Activated B cell treated with CpG ODN at 0.5 μM for 24 hours (primary cell): ENCODE results near the gene KRTAP3-1. TPM values are rescaled to one million over a fixed set of nuclear protein-coding genes. Genes with fewer than 3 reads are reported as not detected.
"Not testable (repeated sequence)": the region's sequence is repeated elsewhere in the genome, so short reads cannot be mapped to it uniquely, and the experiment has no call there.

Experiments used
- ATAC-seq: fragments of 200-7000 bp; cut with Tn5 transposase; one replicate; pipeline ENCODE4 v1.10.0; 2021; ENCODE audit warnings: low read depth, mild to moderate bottlenecking, moderate library complexity
- CTCF ChIA-PET: fragments of 350-600 bp; sonication (Branson Sonifier 250); formaldehyde crosslinking; loops from one replicate; lab custom pipeline; 2021; ENCODE audit warnings: antibody characterized with exemption; lab: Charles Lee
- POLR2A ChIA-PET: fragments of 350-600 bp; sonication (Branson Sonifier 250); formaldehyde crosslinking; loops from one replicate; lab custom pipeline; 2021; ENCODE audit warnings: antibody characterized with exemption; lab: Charles Lee
- DNase-seq: peaks from one replicate; pipeline ENCODE4 v3.0.0; 2022
- H3K27ac Mint-ChIP-seq: one replicate; pipeline ENCODE4 v1.8.0; 2020; ENCODE audit warnings: mixed read lengths
- H3K27me3 Mint-ChIP-seq: one replicate; pipeline ENCODE4 v1.8.0; 2021; ENCODE audit warnings: mixed read lengths
- H3K36me3 Mint-ChIP-seq: one replicate; pipeline ENCODE4 v1.8.0; 2021; ENCODE audit warnings: low read depth, mixed read lengths
- H3K4me1 Mint-ChIP-seq: one replicate; pipeline ENCODE4 v1.8.0; 2021; ENCODE audit warnings: mixed read lengths
- H3K4me3 Mint-ChIP-seq: one replicate; pipeline ENCODE4 v1.8.0; 2020; ENCODE audit warnings: mild to moderate bottlenecking, mixed read lengths
- H3K9me3 Mint-ChIP-seq: one replicate; pipeline ENCODE4 v1.8.0; 2020; ENCODE audit warnings: mixed read lengths
- CTCF ChIP-seq: fragments of 200-600 bp; IDR thresholded peaks from one replicate; pipeline ENCODE4 v1.8.0; 2022; ENCODE audit warnings: antibody characterized with exemption, mild to moderate bottlenecking
- intact Hi-C: fragments of 100-400 bp; cut with micrococcal nuclease; formaldehyde crosslinking; loops from one replicate; pipeline ENCODE4 v1.15.1; 2024
- total RNA-seq: library from RNA; stranded (reverse); gene quantifications from 2 replicates; pipeline ENCODE4 v1.2.3, GENCODE V29; 2022

KRTAP3-1 gene
- total RNA-seq, 1 donor from 2014 or later, result not detected

GRCh38 chr17:41049110-41049509, 40.2 kb upstream of the KRTAP3-1 start:
- intact Hi-C loops, result no loop called here
- TF ChIP-seq CTCF, result no peak
- Mint-ChIP-seq H3K36me3 (no peaks in the 10 kb centered on the region), H3K9me3 (peaks cover 4% of the 10 kb centered on the region), H3K27ac (no peak overlapping the region), H3K27me3 (peaks cover 23% of the 10 kb centered on the region), H3K4me3 (no peak overlapping the region), H3K4me1 (no peaks in the 10 kb centered on the region)
- ChIA-PET CTCF (no interaction called here), POLR2A (no interaction called here)
- ATAC-seq (no peak), DNase-seq (no peak)

GRCh38 chr17:41048441-41048840, 39.5 kb upstream of the KRTAP3-1 start:
- ChIA-PET CTCF (no interaction called here), POLR2A (no interaction called here)
- ATAC-seq (no peak), DNase-seq (no peak)
- Mint-ChIP-seq H3K4me3 (no peak overlapping the region), H3K27me3 (peaks cover 23% of the 10 kb centered on the region), H3K36me3 (no peaks in the 10 kb centered on the region), H3K27ac (no peak overlapping the region), H3K9me3 (peaks cover 4% of the 10 kb centered on the region), H3K4me1 (no peaks in the 10 kb centered on the region)
- no peak for TF ChIP-seq CTCF
- intact Hi-C loops, result no loop called here

GRCh38 chr17:41046735-41047465, 38.0 kb upstream of the KRTAP3-1 start, which contains the start of gene KRTAP2-1:
Gene KRTAP2-1 (minus strand): TSS chr17:41047316. CDS start chr17:41047267, 49 bp downstream.
- H3K36me3 Mint-ChIP-seq, H3K27ac Mint-ChIP-seq, H3K4me1 Mint-ChIP-seq, H3K4me3 Mint-ChIP-seq, intact Hi-C loops, CTCF ChIA-PET, ATAC-seq, DNase-seq, POLR2A ChIA-PET: not testable (repeated sequence)
- Mint-ChIP-seq H3K27me3 (peaks cover 20% of the 10 kb centered on the region), H3K9me3 (peaks cover 14% of the 10 kb centered on the region)

- Mint-ChIP-seq H3K4me1 (no peaks in the 10 kb centered on the region), H3K27me3 (peaks cover 21% of the 10 kb centered on the region), H3K36me3 (no peaks in the 10 kb centered on the region), H3K27ac (no peak overlapping the region), H3K9me3 (peaks cover 14% of the 10 kb centered on the region), H3K4me3 (no peak overlapping the region)
- ATAC-seq, result no peak
- DNase-seq, result no peak
- CTCF ChIA-PET, result no interaction called here
- no peak for TF ChIP-seq CTCF
- intact Hi-C loops, result no loop called here
- POLR2A ChIA-PET, result no interaction called here
These were observed 34.0 kb upstream of the KRTAP3-1 start for GRCh38 chr17:41042953-41043352.

- ATAC-seq, H3K36me3 Mint-ChIP-seq, CTCF ChIA-PET, H3K4me3 Mint-ChIP-seq, H3K4me1 Mint-ChIP-seq, intact Hi-C loops, H3K27ac Mint-ChIP-seq, DNase-seq, POLR2A ChIA-PET: not testable (repeated sequence)
- H3K9me3 Mint-ChIP-seq, result peaks cover 14% of the 10 kb centered on the region
- H3K27me3 Mint-ChIP-seq, result peaks cover 19% of the 10 kb centered on the region
These were observed 32.0 kb upstream of the KRTAP3-1 start, which contains the start of gene KRTAP1-1 for GRCh38 chr17:41040783-41041571. Gene KRTAP1-1 (minus strand): TSS chr17:41041450. CDS start chr17:41041397, 53 bp downstream.

GRCh38 chr17:41037853-41038350, 29.0 kb upstream of the KRTAP3-1 start:
- peaks cover 7% of the 10 kb centered on the region for H3K9me3 Mint-ChIP-seq
- CTCF ChIA-PET, result no interaction called here

GRCh38 chr17:41034346-41034935, 25.5 kb upstream of the KRTAP3-1 start, which contains the start of gene KRTAP1-3:
Gene KRTAP1-3 (minus strand): TSS chr17:41034874. CDS start chr17:41034821, 53 bp downstream.
- peaks cover 30% of the 10 kb centered on the region for H3K27me3 Mint-ChIP-seq
- H3K27ac Mint-ChIP-seq, DNase-seq, H3K9me3 Mint-ChIP-seq, H3K4me1 Mint-ChIP-seq, ATAC-seq, CTCF ChIA-PET, intact Hi-C loops, H3K36me3 Mint-ChIP-seq, POLR2A ChIA-PET, H3K4me3 Mint-ChIP-seq: not testable (repeated sequence)

More at GRCh38 chr17:41037853-41038350, 29.0 kb upstream of the KRTAP3-1 start:
- ATAC-seq (no peak), DNase-seq (no peak)
- Mint-ChIP-seq H3K36me3 (no peaks in the 10 kb centered on the region), H3K4me1 (no peaks in the 10 kb centered on the region), H3K27ac (no peak overlapping the region), H3K27me3 (peaks cover 17% of the 10 kb centered on the region), H3K4me3 (no peak overlapping the region)
- TF ChIP-seq CTCF, result no peak
- POLR2A ChIA-PET, result no interaction called here
- intact Hi-C loops, result no loop called here
